IMR-90 (cell line): ENCODE results near the gene DDX54.
A peak's percentile ranks its signal among the peaks of the same experiment; 100 is the strongest.

Experiments used
- CTCF ChIP-seq: conservative IDR thresholded peaks from 2 replicates; pipeline ENCODE4 v1.5.1; 2012; ENCODE audit warnings: mild to moderate bottlenecking, low read depth, low read length, improper control_type of control experiment
- RAD21 ChIP-seq: IDR thresholded peaks from 2 replicates; pipeline ENCODE4 v1.6.1; 2012; ENCODE audit warnings: low read length, improper control_type of control experiment
- RCOR1 ChIP-seq: IDR thresholded peaks from 2 replicates; pipeline ENCODE4 v1.6.1; 2012; ENCODE audit warnings: mild to moderate bottlenecking, low read length, improper control_type of control experiment; ENCODE audit not compliant: insufficient replicate concordance

DNA sequence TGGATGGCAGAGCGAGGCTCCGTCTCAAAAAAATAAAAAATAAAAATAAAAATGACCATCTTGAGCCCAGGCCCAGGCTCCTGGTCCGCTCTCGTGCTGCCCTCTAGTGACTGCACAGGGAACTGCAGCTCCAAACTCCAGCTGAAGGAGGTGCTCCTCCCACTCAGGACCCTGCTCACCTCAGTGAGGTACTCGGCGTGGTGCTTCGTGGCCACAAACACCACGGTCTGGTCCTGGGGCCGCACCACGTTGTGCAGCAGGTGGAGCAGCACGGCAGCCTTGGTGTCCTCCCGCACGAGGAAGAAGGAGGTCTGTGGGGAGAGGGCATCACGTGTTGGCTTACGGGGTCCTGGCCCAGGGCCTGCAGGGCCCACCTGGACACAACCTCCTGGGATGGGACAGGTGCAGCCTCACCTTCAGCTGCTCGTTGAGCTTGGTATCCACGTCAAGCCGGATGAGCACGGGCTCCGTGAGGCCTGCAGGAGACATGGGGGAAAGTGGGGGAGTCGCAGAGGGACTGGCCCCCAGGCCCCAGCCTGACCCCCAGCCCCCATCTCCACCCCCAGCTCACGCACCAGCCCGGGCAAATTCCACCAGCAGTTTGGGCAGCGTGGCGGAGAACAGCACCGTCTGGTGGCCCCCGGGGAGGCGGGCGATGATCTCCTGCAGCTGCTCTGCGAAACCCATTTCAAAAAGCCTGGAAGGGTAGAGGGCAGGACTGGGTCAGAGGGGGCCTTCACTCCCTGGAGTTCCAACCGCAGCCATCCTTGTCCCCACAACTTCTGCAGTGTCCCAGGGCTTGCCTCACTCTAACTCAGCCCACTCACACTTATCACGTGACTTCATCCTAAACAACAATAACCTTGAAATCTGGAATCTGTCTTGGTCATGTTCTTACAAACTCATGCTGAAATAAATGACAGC is 10.6 kb downstream of the DDX54 start:
- peak; percentile 87 for TF ChIP-seq RAD21
- peak; percentile 93 for TF ChIP-seq CTCF
- no peak for TF ChIP-seq RCOR1
